HG03565 (cell line): Measurements from ENCODE around the gene TIMP3.

Experiments
- ATAC-seq: cut with Tn5 transposase; IDR thresholded peaks from one replicate; pipeline ENCODE4 v1.9.1; 2021; ENCODE audit warnings: mild to moderate bottlenecking, moderate library complexity; ENCODE audit not compliant: unreplicated experiment

The TIMP3 gene

DNA sequence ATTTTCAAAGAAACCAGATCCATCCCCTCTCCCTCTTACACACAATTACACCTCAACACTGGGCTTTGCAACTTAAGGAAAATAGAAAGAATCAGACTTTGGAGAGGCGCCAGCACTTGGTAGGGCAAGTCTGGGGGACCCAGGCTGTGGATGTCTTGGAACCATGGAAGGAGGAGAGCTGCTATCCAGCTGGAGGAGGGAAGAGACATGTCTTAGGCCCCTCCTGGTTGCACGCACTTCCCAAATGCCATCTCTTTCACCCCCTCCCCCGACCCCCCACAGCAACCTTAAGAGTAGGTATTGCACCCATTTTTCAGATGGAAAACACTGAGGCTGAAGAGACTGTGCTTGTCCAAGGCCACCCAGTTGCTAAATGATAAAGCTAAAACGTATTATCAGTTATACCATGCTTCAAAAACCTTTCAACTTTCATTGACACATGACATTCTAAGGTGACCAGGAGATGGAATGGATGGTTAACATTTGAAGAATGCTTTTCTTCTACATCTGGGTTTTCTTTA, 3.9 kb downstream of the TIMP3 start:
- ATAC-seq, result no peak

DNA sequence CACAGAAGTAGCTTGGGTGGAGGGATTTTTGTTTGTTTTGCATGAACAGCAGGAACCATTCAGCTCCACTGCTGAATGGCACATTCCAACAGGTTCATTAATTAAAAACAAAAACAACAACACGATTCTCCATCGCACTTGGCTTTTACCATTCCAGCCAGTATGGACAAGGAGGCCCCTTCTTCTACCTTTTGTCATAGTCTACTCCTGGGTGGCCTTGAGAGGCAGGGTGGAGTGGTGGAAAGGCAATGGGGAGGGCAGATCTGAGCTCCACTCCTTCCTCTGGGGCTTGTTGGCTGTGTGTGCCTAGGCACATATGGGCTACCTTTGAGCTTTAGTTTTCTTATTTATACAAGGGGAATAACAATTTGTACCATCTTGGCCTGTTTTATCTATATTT, 4.8 kb downstream of the TIMP3 start:
- no peak for ATAC-seq

DNA sequence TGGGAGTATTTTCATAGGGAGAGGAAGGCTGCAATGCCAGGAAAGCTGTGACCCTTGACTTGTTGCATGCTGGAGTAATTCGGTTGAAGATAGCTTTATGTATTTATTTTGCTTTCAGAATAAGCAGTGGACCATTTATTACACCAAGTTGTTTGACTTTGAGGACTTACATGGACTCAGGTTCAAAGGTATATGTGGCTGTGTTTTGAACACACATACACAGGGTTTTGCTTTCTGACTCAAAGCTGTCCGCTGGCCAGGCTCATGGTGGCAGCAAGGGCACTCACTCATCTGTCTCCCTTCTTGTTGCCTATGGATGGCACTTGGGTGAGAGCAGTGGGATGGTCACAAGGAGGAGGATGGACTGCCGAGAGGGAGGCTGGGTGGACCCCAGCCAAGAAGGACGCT, 6.5 kb downstream of the TIMP3 start:
- ATAC-seq, result no peak

DNA sequence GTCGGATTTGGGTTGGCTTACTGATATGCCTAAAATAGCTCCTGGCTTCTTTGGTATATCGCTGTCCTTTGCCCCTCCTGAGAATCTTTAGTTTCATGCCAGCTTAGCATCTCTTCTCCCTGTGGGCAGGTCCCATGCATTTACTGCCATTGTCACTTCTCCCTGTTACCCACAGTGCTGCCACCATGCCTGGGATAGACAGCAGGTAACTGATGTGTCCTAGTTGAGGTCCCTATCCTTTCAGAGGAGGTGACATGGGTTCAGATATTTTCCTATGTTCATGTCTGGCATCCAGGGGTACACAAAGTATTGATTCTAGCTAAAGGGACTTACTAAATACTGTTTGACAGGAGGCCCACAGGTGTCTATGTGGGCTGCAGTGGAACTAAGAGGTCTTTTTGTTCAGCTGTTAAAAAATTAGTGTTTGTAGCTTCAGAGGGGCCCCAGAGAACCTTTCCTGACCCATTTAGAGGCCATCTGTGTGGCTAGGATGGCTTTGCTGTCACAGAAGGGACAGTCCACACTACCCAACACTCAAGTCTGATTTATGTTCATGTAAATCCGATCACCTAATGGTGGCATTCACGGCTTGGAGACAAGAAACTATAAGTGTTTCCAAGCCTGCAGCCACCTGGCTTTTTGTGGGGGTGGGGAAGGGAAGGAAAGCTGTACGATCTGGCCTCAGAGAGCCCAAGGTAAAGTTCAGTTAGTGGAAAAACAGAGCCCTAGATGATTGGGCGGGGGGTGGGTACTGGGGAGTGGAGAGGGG, 8.5 kb downstream of the TIMP3 start:
- no peak for ATAC-seq

DNA sequence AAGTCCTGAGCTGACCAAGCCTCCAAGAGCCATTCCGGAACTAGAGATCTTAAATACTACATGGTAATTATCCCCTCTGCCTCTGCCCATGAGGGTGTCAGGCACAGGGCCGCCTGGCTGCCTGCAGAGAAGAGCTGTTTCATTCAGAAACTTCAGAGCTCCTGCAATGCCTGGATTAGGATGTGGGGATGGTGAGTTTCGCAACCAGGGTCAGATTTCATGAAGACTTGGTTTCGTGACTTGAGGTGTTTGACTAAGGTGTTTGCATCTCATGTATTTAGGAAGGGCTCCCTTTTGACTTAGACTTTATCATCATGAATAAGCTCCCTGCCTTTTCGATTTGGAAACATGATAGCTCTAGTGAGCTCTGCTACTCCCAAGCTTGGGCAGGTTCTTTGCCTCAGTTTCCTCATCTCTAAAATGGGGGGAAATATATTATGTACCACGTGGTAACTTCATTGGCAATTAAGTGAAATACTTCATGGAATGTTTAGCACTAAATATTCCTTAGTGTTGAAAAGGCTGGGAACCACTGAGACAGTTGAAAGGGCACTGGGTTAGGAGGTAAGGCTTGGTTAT, 9.1 kb downstream of the TIMP3 start:
- ATAC-seq, result no peak

DNA sequence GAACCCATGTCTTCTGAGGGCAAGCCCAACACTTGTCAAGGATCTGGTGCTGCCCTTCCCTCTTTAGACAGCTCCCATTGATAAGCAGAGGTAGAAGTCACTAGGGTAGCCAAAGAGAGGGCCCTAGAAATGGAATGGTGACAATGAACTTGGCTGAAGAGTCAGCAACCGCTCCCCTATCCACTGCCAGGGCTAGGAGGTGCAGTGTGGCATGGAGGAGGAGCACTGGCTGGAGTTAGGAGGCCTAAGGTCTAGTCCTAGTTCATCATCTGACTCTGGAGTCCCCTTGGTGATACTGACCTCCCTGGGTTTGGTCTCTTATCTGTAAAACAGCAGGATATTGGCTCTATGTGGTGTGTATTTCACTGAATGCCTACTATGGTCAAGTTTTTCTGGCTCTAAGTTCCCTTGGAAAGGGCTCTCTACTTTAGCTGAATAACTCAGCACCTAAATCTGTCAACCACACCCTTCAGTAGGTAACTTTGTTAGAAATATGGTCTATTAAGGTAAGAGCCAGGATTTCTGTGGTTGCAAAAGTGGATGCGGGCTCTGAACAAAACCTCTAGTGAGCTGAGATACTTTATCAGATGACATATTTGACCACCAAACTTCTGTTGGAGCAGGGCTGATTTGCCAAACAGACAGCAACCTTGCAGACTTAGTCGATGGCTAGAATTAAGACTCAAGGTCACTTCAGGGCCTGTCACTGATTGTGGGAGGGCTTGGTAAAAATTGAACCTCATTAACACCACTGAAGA, 10.5 kb downstream of the TIMP3 start:
- no peak for ATAC-seq

DNA sequence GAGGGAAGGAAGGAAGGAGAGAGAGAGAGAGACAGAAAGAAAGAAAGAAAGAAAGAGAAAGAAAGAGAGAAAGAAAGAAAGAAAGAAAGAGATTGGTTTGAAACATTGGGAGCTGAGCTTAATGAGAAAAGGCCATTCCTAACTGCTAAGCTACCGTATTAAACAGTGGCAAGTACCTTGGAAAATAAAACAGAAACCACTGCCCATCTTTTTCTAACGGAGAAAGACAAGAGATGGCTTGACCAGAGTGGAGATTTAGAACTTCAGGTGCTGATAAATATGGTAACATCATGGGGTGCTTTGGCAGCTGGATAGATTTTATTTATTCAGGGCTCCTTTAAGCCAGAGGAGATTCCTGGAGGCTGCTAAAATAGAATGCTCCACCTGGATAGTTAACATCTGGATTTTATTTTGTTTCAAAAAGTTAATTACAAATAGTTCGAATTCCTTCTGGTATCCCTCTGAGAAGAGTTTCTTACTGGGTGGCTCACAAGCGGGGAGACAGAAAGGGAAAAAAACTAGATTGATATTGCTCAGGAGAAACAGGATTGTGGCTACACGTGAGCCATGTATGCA, 12.9 kb downstream of the TIMP3 start:
- no peak for ATAC-seq

DNA sequence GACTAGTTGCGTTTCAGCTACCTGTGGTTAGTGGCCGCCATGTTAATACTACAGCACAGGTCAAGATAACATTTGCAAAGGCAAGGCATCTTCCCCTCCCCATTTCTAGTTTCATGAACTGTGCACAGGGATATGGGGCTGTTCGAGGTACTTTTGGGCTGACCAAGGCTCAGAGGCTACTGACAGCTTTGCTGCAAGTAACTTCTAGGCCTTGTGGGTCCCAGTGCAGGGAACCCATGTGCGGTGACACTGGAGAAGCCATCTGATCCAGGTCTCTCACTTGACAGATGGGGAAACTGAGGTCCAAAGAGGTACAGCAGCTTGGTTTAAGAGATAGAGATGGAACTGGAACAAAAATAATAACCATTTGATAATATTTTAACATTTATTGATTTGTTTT, 13.6 kb downstream of the TIMP3 start:
- no peak for ATAC-seq

DNA sequence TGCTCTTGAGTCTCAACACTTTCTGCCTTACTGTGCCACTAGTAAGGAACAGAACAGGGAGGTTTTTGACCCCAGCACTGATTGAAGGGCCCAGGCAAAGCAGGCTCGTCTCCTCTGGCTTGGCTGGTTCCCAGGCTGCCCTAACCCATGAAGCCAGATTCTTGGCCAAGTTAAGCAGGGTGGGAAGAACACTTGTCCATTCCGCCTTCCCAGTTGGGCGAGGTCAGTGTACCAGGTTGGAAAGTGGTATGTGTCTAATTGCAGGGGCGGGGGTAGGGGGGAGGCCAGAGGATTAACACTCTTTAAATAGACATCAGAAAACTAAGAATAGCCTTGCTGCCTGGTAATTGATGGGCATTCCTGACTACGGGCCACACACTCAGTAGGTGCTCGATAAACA, 14.4 kb downstream of the TIMP3 start:
- no peak for ATAC-seq

DNA sequence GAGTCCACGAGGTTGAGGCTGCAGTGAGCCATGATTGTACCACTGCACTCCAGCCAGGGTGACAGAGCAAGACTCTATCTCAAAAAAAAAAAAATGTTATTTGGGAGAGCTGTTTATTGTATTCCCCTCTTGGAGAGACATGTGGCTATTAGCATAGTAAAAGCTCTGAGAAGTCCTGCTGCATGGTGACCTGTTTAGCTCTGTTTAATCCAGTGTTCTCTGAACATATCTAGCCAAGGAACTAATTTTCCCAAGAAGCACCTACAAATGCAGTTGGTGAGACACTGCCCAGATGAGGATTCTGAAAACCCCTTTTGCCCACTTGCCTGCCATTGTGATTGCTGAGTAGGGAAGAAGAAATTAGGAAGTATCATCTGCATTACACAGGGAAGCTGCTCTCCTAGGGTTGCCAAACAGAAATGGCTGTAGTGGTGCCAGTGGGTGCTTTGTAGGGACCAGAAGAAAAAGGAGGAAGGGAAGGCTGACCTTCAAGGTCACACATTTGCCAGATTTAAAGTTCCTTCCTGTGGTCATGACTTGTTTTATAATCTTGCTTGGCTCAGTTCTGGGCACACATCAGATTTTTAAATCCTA, 15.7 kb downstream of the TIMP3 start:
- no peak for ATAC-seq

DNA sequence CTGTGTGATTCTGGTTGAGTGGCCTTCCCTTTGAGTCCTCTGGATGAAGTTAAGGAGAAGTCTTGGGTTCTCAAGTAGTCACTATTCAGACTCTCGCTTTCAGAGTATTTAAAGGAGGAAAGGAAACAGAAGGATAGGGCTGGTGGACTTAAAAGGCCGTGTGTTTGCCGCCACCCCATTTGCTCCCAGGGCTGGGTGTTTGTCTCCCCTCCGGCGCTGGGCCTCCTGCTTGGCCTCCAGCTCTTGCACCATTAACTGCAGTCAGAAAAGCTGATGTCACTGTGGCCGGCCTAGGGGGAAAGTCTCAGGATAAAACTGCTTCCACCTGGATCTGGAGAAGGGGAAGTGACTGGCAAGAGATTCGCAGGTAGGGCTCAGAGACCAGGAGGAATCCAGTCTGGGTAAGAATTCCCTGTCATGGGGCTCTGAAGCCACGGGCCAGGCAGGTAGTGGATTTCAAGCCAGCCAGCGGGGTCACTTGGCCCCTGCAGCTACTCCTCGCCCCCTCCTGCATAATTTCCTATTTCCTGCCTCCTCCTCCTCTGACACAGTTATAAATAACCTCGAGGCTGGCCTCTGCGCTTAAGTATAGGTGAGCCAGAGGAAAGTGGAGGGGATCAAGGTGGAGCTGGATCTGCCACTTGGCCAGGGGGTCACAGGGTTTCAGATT, 17.1 kb downstream of the TIMP3 start:
- no peak for ATAC-seq

DNA sequence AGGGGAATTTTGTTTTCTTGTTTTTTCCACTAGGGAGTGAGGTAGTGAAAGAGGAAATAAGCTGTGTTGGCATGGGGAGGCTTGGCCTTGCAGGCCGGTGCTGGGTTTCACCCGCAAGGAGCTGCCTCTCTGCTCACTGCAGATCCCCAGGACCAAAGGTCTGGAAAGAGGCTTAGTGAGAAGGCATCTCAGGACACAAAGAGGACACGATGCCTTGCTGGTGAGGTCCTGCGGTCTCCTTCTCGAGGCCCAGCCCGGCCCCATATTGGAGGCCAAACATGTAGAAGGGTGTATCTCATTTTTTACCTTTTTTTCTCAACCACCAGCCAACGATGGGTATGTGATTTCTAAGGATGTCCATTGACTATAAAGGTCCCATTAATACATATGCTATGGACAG, 17.6 kb downstream of the TIMP3 start:
- no peak for ATAC-seq

DNA sequence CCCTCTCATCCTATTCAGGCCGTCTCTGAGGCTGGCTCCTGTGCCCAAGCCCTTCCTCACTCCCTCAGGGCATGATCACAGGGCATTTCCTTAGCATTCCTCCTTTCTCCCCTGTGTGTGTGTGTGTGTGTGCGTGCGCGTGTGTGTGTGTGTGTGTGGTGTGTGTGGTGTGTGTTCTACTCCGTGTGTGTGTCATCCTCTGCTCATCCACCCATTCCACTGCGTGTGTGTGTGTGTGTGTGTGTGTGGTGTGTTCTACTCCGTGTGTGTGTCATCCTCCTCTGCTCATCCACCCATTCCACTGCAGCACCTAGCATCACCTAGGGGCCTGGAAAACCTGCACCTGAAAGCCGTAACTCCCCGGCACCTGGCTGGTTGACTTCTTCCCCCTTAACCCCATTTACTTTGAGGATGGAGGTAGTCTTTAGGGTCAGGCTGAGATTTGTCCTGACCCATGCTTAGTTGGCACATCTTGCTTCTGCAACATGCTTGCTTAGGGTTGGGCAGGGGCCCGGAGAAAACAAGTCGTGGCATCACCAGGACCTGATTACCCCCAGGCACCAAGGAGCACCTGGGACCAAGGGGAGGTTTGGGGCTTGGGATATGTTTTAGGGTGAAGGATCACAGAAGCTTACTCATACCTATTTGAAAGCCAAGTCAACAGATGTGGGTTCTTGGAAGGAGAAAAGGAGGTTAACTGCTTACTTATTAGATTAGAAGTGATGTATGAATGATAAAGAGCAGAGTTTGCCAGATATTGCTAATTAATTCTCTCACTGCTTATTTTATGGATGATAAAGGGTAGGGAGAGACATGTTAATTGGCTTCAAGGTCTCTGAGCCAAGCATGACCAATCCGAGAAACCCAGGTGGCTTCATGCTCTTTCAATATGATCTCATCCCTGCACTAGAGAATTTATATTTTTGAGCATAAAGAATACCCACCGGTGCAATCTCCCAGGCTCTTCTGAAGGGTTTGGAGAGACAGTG, 18.9 kb downstream of the TIMP3 start:
- no peak for ATAC-seq

DNA sequence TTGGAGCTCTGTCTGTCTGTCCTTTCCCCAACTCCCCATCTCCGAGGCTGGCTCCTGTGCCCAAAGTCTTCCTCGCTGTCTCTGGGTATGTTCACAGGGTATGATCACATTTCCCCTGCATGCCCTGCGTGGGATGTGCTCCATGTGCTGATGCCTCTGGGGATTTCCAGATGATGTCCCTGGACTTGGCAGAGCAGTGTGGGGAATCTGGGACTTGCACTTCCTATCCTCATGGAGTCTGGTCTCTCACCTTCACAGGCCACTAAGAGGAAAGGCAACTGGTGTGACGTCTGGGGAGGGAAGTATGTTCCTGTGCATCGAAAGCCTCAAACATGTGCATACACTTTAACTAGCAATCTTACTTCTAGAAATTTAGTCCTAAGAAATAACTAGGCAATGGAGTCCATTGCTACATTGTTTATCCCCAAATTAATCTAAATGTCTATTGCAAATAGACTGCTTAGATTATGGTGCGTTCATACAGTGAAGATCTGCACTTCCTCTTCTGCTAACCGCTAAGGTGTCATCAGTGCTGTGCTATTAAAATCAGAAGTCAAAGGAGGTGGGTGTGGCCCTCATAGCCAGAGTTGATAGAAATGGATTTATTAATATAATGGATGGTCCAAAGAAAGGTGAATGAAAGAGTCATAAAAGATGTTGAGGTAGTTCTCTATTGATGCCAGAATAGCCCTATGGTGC, 20.8 kb downstream of the TIMP3 start:
- ATAC-seq, result no peak

DNA sequence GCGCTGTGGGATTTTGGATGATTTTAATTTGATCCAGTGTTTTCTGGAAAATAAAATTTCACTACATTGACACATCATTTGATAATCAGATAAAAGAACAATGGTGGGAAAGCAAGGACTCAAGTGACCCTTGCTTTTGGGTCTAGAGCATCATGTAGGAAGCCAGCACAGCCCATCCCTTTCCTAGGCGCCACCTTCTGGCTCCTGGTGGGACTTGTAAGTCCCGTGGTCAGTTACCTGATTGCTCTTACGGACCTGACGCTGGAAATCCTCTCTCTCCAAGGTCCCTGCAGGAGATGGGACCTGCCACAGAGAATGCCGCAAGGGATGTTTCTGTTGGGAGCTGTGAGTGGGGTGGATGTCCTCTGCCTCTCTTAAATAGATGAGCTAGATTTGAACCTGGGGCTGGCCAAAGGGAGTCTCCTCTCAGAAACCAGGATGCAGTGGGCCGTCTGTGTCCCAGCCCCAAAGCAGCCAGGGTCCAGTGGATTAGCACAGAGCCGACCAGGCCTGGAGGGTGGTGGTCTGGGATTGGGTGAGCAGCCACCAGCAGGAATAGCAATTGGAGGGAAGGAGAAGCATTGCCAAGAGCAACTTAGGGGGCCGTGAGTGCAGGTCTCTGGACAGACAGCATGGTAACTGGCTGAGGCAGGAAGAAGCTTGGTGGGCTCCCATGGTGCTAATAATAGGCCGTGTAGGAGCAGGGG, 21.7 kb downstream of the TIMP3 start:
- no peak for ATAC-seq

DNA sequence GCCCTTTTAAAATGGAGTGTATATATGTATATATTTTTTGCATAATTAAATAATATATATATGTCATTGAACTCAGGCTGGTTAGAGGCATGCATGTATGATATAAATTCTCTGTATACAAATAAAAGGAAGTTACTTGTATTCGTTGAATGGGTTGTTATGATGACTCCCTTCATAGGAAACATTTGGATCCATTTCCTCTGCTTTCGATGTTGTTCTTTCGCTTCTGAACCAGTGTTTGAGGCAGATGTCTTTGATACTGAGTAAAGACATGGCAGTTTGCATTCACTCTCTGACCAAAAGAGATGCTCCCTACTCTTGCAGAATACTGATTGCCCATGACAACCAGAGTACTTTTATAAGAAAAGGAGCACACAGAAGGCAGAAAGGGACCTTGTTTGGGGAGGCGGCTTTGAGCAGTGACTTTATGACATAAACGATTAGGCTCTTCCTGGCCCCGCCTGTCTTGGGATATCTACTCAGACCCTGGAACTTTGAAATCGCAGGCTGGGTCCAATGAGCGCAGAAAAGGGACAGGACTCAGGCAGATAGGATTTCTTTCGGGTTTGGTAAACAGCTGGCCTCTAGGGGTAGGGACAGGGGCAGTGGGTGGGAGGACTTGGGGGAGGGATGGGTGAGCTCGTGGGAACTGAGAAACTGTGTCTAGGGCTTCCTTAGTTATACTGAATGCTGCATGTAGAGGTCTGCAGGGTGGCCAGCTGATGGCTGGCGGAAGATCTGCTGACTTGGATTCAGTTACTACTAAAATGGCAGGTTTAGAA, 23.2 kb downstream of the TIMP3 start:
- no peak for ATAC-seq

DNA sequence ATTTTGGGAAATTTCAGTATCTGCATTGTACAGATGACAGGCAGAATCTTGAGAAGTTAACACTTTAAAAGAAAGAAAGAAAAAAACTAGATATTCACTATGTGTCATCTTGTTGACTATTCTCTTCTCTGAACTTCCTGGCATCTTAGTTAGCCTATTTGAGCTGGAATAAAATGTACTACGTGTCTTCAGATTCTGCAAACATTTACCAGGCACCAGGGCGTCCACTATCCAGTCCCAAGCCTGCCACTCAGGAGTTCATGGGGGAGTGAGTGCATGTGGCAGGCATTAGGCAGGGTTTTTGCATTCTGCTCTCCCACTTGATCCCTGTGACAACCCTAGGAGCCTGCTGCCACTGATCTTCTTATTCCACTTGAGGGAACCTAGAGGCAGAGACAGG, 25.0 kb downstream of the TIMP3 start:
- ATAC-seq, result no peak
